ENCODE data around the gene CD300LF.

CD300LF gene

GRCh38 chr17:74712756-74713155 lies at the start of gene CD300LF:
TSS of gene CD300LF (minus strand) at chr17:74712923. CDS start at chr17:74712866, 57 bp downstream.
- Histone ChIP-seq H3K27ac (ENCODE audit: low read length) (no peak within 1 kb of the TSS), H3K27me3 (ENCODE audit: control insufficient read depth, insufficient read depth, low read length) (no peaks in the 10 kb centered on the region), H3K4me3 (ENCODE audit: low read length) (no peak within 1 kb of the TSS), H3K9ac (ENCODE audit: low read length) (no peak within 1 kb of the TSS), H3K4me1 (ENCODE audit: control insufficient read depth, low read depth, low read length) (peaks cover 3% of the 10 kb centered on the region), H3K9me3 (ENCODE audit: control insufficient read depth, low read depth, low read length) (no peaks in the 10 kb centered on the region), H3K36me3 (ENCODE audit: control insufficient read depth, low read depth, low read length) (no peaks in the 10 kb centered on the region)

DNA sequence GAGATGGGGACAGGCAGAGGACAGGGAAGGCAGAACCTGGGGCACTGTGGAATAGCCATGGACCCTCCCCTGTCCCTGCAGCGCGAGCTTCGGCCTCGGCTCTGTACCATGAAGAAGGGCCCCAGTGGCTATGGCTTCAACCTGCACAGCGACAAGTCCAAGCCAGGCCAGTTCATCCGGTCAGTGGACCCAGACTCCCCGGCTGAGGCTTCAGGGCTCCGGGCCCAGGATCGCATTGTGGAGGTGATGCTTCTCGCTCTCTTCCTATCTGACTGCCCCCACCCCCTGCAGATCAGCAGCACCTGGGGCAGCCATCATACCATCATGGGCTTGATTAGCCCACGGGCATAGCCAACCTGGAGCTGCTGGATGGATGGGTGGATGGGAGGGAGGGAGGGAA lies 49.2 kb upstream of the CD300LF start:
- Histone ChIP-seq H3K36me3 (ENCODE audit: control insufficient read depth, low read depth, low read length) (no peaks in the 10 kb centered on the region), H3K9me3 (ENCODE audit: control insufficient read depth, low read depth, low read length) (no peaks in the 10 kb centered on the region), H3K27ac (ENCODE audit: low read length) (no peak overlapping the region), H3K27me3 (ENCODE audit: control insufficient read depth, insufficient read depth, low read length) (no peaks in the 10 kb centered on the region), H3K4me3 (ENCODE audit: low read length) (no peak overlapping the region), H3K4me1 (ENCODE audit: control insufficient read depth, low read depth, low read length) (peaks cover 44% of the 10 kb centered on the region), H3K9ac (ENCODE audit: low read length) (no peak overlapping the region)

DNA sequence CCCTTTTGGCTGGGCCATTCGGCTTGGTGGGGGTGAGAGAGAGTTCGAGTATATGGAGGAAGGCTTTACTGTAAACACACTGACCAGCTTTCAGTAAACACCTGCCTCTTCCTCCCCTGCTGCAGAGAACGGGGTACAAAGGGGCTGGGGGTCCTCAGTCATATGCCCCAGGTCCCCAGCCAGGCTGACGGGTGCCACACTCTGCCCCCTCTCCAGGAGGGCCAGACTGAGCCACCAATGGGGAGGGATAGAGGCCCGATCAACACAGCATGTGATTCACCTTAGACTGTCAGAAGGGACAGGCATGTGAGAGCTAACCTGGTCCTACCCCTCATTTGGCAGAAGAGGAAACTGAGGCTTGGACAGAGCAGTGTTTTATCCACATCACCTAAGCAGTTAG lies 48.7 kb upstream of the CD300LF start:
- Histone ChIP-seq H3K4me3 (ENCODE audit: low read length) (no peak overlapping the region), H3K27me3 (ENCODE audit: control insufficient read depth, insufficient read depth, low read length) (no peaks in the 10 kb centered on the region), H3K4me1 (ENCODE audit: control insufficient read depth, low read depth, low read length) (peaks cover 44% of the 10 kb centered on the region), H3K9me3 (ENCODE audit: control insufficient read depth, low read depth, low read length) (no peaks in the 10 kb centered on the region), H3K27ac (ENCODE audit: low read length) (no peak overlapping the region), H3K9ac (ENCODE audit: low read length) (no peak overlapping the region), H3K36me3 (ENCODE audit: control insufficient read depth, low read depth, low read length) (no peaks in the 10 kb centered on the region)

DNA sequence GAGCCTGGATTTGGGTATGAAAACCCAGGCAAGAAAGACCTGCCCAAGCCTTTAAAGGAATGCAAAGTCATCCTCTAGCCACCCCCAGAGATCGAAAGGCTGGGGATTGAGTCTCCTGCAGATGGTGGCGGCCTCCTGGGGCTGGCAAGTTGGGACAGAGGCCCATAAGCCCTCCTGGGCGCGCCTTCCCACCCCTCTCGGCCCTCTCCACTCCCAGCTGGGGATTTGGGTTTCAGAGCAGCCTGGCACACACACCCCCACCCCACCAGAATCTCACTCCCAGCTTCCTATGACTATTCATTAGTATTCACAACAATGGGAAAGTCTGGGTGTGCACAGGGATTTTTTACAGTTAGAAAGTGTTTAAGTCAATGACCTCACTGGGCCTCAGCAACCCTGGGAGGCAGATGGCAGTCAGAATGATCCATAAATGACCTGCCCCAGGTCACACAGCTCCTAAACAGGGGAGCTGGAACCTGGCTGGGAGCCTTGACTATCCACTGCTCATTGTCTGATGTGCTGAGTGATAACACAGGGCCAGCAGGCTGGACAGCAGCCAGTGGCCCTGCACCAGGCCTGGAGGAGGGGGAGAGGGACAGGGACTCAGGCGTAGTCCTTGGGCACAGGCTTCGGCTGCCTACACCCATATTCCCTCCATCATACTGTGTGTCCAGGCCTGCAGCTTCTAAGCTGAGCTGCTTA lies 47.8 kb upstream of the CD300LF start:
- H3K9ac ChIP-seq (ENCODE audit: low read length), result no peak overlapping the region

GRCh38 chr17:74759941-74760340 lies 47.2 kb upstream of the CD300LF start:
- Histone ChIP-seq H3K4me3 (ENCODE audit: low read length) (peak overlapping the region; percentile 36), H3K9ac (ENCODE audit: low read length) (no peak overlapping the region), H3K27ac (ENCODE audit: low read length) (peak overlapping the region; percentile 73), H3K4me1 (ENCODE audit: control insufficient read depth, low read depth, low read length) (peaks cover 44% of the 10 kb centered on the region), H3K36me3 (ENCODE audit: control insufficient read depth, low read depth, low read length) (no peaks in the 10 kb centered on the region), H3K27me3 (ENCODE audit: control insufficient read depth, insufficient read depth, low read length) (no peaks in the 10 kb centered on the region), H3K9me3 (ENCODE audit: control insufficient read depth, low read depth, low read length) (no peaks in the 10 kb centered on the region)

More for the DNA sequence above, 47.8 kb upstream of the CD300LF start:
- peaks cover 44% of the 10 kb centered on the region for H3K4me1 ChIP-seq (ENCODE audit: control insufficient read depth, low read depth, low read length)
- no peaks in the 10 kb centered on the region for H3K36me3 ChIP-seq (ENCODE audit: control insufficient read depth, low read depth, low read length)
- H3K27me3 ChIP-seq (ENCODE audit: control insufficient read depth, insufficient read depth, low read length), result no peaks in the 10 kb centered on the region
- no peaks in the 10 kb centered on the region for H3K9me3 ChIP-seq (ENCODE audit: control insufficient read depth, low read depth, low read length)
- peak overlapping the region; percentile 73 for H3K27ac ChIP-seq (ENCODE audit: low read length)
- H3K4me3 ChIP-seq (ENCODE audit: low read length), result peak overlapping the region; percentile 36

GRCh38 chr17:74759243-74759801 lies 46.6 kb upstream of the CD300LF start:
- H3K9ac ChIP-seq (ENCODE audit: low read length), result no peak overlapping the region
- H3K9me3 ChIP-seq (ENCODE audit: control insufficient read depth, low read depth, low read length), result no peaks in the 10 kb centered on the region
- no peaks in the 10 kb centered on the region for H3K36me3 ChIP-seq (ENCODE audit: control insufficient read depth, low read depth, low read length)
- no peak overlapping the region for H3K27ac ChIP-seq (ENCODE audit: low read length)
- no peak overlapping the region for H3K4me3 ChIP-seq (ENCODE audit: low read length)
- peaks cover 41% of the 10 kb centered on the region for H3K4me1 ChIP-seq (ENCODE audit: control insufficient read depth, low read depth, low read length)
- H3K27me3 ChIP-seq (ENCODE audit: control insufficient read depth, insufficient read depth, low read length), result no peaks in the 10 kb centered on the region

DNA sequence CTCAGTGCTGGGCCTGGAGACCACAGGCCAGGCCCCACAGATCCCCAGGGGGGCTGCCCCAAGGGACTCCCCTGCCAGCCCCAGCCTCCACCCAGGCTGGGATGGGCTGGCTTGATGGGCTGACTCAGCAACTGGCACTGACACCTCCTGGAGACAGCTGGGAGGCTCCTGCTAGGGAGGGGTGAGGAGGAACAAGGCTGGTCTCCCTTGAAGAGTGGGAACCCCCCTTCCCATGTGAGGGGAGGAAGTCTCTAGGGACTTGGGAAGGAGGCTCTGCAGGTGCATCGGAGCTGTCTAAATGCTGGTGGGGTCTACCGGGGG lies 46.1 kb upstream of the CD300LF start:
- Histone ChIP-seq H3K9ac (ENCODE audit: low read length) (no peak overlapping the region), H3K4me1 (ENCODE audit: control insufficient read depth, low read depth, low read length) (peaks cover 36% of the 10 kb centered on the region), H3K36me3 (ENCODE audit: control insufficient read depth, low read depth, low read length) (no peaks in the 10 kb centered on the region), H3K4me3 (ENCODE audit: low read length) (no peak overlapping the region), H3K27ac (ENCODE audit: low read length) (no peak overlapping the region), H3K9me3 (ENCODE audit: control insufficient read depth, low read depth, low read length) (no peaks in the 10 kb centered on the region), H3K27me3 (ENCODE audit: control insufficient read depth, insufficient read depth, low read length) (no peaks in the 10 kb centered on the region)

- Histone ChIP-seq H3K36me3 (ENCODE audit: control insufficient read depth, low read depth, low read length) (no peaks in the 10 kb centered on the region), H3K27me3 (ENCODE audit: control insufficient read depth, insufficient read depth, low read length) (no peaks in the 10 kb centered on the region), H3K27ac (ENCODE audit: low read length) (no peak overlapping the region), H3K9ac (ENCODE audit: low read length) (no peak overlapping the region), H3K4me3 (ENCODE audit: low read length) (no peak overlapping the region), H3K9me3 (ENCODE audit: control insufficient read depth, low read depth, low read length) (no peaks in the 10 kb centered on the region), H3K4me1 (ENCODE audit: control insufficient read depth, low read depth, low read length) (peaks cover 32% of the 10 kb centered on the region)
Observed at GRCh38 chr17:74757931-74758847, 45.5 kb upstream of the CD300LF start.

- Histone ChIP-seq H3K27me3 (ENCODE audit: control insufficient read depth, insufficient read depth, low read length) (no peaks in the 10 kb centered on the region), H3K9ac (ENCODE audit: low read length) (no peak overlapping the region), H3K4me3 (ENCODE audit: low read length) (no peak overlapping the region), H3K4me1 (ENCODE audit: control insufficient read depth, low read depth, low read length) (peaks cover 27% of the 10 kb centered on the region), H3K27ac (ENCODE audit: low read length) (no peak overlapping the region), H3K36me3 (ENCODE audit: control insufficient read depth, low read depth, low read length) (no peaks in the 10 kb centered on the region), H3K9me3 (ENCODE audit: control insufficient read depth, low read depth, low read length) (no peaks in the 10 kb centered on the region)
Observed at GRCh38 chr17:74757502-74757901, 44.8 kb upstream of the CD300LF start.

DNA sequence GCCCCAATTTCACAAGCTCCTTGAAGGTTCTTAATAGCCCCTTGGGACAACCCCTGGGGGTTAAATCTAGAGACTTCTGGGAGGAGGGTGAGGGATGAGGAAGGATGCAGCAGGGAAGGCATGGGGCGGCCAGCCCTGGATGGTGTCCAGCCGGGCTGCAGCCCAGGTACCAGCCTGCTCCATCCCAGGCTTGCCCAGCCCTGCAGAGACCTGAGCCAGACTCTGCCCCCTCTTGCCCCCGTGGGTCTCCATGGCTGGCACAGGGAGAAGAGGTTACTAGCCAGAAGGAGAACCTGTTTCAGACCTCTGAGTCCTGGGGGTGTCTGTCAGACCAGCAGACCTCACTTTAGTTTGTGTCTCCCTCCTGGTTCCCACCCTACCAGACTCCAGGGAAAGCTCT lies 44.2 kb upstream of the CD300LF start:
- Histone ChIP-seq H3K4me1 (ENCODE audit: control insufficient read depth, low read depth, low read length) (peaks cover 27% of the 10 kb centered on the region), H3K9ac (ENCODE audit: low read length) (no peak overlapping the region), H3K9me3 (ENCODE audit: control insufficient read depth, low read depth, low read length) (no peaks in the 10 kb centered on the region), H3K27ac (ENCODE audit: low read length) (no peak overlapping the region), H3K4me3 (ENCODE audit: low read length) (no peak overlapping the region), H3K36me3 (ENCODE audit: control insufficient read depth, low read depth, low read length) (no peaks in the 10 kb centered on the region), H3K27me3 (ENCODE audit: control insufficient read depth, insufficient read depth, low read length) (no peaks in the 10 kb centered on the region)

DNA sequence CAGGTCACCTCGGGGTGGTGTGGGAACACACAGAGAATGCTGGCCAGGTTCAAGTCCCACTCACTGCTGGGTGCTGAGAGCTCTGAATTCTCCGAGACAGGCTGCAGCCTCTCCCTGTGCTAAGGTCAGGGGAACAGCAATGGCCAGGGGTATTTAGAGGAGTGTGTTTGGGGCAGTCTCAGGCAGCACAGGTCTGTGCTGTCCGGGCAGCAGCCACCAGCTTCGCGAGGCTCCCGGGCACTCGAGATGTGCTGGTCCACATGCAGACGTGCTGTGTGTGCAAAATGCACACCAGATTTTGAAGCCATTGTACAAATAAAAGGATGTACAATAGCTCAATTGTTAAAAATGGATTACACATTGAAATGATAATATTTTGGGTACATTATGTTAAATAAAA lies 42.8 kb upstream of the CD300LF start:
- Histone ChIP-seq H3K27ac (ENCODE audit: low read length) (no peak overlapping the region), H3K36me3 (ENCODE audit: control insufficient read depth, low read depth, low read length) (no peaks in the 10 kb centered on the region), H3K9me3 (ENCODE audit: control insufficient read depth, low read depth, low read length) (no peaks in the 10 kb centered on the region), H3K27me3 (ENCODE audit: control insufficient read depth, insufficient read depth, low read length) (no peaks in the 10 kb centered on the region), H3K9ac (ENCODE audit: low read length) (no peak overlapping the region), H3K4me3 (ENCODE audit: low read length) (no peak overlapping the region), H3K4me1 (ENCODE audit: control insufficient read depth, low read depth, low read length) (peaks cover 21% of the 10 kb centered on the region)
